Endometrium (tissue), 2 donors: ENCODE measurements around the gene NUTF2.

Experiments
- FAIRE-seq: peaks from 2 replicates; lab custom pipeline; 2012; peaks lifted over from hg19 to GRCh38; lab: Jason Lieb, UNC
- donor health status: control.
- donor health status: control.

Gene NUTF2

GRCh38 chr16:67837811-67838210 lies 8.9 kb upstream of the NUTF2 start:
- no peak for FAIRE-seq

GRCh38 chr16:67841198-67841815 lies 5.4 kb upstream of the NUTF2 start:
- FAIRE-seq = no peak

- FAIRE-seq = no peak
Observed at GRCh38 chr16:67841816-67842508, 4.8 kb upstream of the NUTF2 start, which contains the start of gene THAP11. THAP11 (plus strand) TSS chr16:67842320; CDS start chr16:67842555, 235 bp downstream.

- FAIRE-seq = no peak
Observed at GRCh38 chr16:67842509-67843342, 4.0 kb upstream of the NUTF2 start.

- FAIRE-seq = no peak
Observed at GRCh38 chr16:67843343-67843765, 3.4 kb upstream of the NUTF2 start.

- no peak for FAIRE-seq
Observed at GRCh38 chr16:67844497-67844896, 2.2 kb upstream of the NUTF2 start.

- no peak for FAIRE-seq
Observed at GRCh38 chr16:67845291-67846062, 1.3 kb upstream of the NUTF2 start.

- FAIRE-seq = no peak
Observed at GRCh38 chr16:67846063-67846319, 742 bp upstream of the NUTF2 start.

- FAIRE-seq = no peak
Observed at GRCh38 chr16:67847064-67847861, 530 bp downstream of the NUTF2 start, which contains the start of gene CENPT. CENPT (minus strand) TSS chr16:67847693; CDS start chr16:67833859, 13,834 bp downstream.

- no peak for FAIRE-seq
Observed at GRCh38 chr16:67848118-67848517, 1.4 kb downstream of the NUTF2 start.

GRCh38 chr16:67853670-67854069 lies 6.9 kb downstream of the NUTF2 start:
- no peak for FAIRE-seq

GRCh38 chr16:67855789-67856188 lies 9.1 kb downstream of the NUTF2 start:
- FAIRE-seq = no peak

GRCh38 chr16:67856927-67857546 lies 10.3 kb downstream of the NUTF2 start:
- no peak for FAIRE-seq

- FAIRE-seq = no peak
Observed at GRCh38 chr16:67857547-67858233, 11.0 kb downstream of the NUTF2 start.

GRCh38 chr16:67858500-67858899 lies 11.8 kb downstream of the NUTF2 start:
- FAIRE-seq = no peak

GRCh38 chr16:67860589-67861398 lies 14.1 kb downstream of the NUTF2 start:
- FAIRE-seq = no peak

- FAIRE-seq = no peak
Observed at GRCh38 chr16:67861877-67862276, 15.1 kb downstream of the NUTF2 start.

- FAIRE-seq = no peak
Observed at GRCh38 chr16:67862623-67863583, 16.2 kb downstream of the NUTF2 start.
